H9 (cell line): ENCODE results near the gene DUS1L. TPM values are rescaled to one million over a fixed set of nuclear protein-coding genes. Genes with fewer than 3 reads are reported as not detected.

ENCODE experiments used
- DNase-seq: peaks from one replicate; pipeline ENCODE4 v3.0.0-alpha.2; 2017
- H2AFZ ChIP-seq: one replicate; pipeline ENCODE4 v1.6.1; 2013; ENCODE audit warnings: mild to moderate bottlenecking, low read length, control low read depth, moderate library complexity
- H2AK5ac ChIP-seq: 2 replicates; pipeline ENCODE4 v1.6.1; 2013; ENCODE audit warnings: low read length, control low read depth, mixed read lengths; ENCODE audit not compliant: insufficient read length
- H2BK120ac ChIP-seq: one replicate; pipeline ENCODE4 v1.6.1; 2013; ENCODE audit warnings: low read depth, mild to moderate bottlenecking, low read length, control low read depth, inconsistent platforms; ENCODE audit not compliant: poor library complexity, severe bottlenecking
- H2BK12ac ChIP-seq: 2 replicates; pipeline ENCODE4 v1.6.1; 2013; ENCODE audit warnings: low read length, control low read depth, mixed read lengths, low read depth; ENCODE audit not compliant: insufficient read length
- H2BK15ac ChIP-seq: 2 replicates; pipeline ENCODE4 v1.6.1; 2013; ENCODE audit warnings: low read depth, low read length, control low read depth
- H2BK20ac ChIP-seq: one replicate; pipeline ENCODE4 v1.6.1; 2013; ENCODE audit warnings: low read depth, mild to moderate bottlenecking, low read length, control low read depth, inconsistent platforms; ENCODE audit not compliant: poor library complexity, severe bottlenecking
- H2BK5ac ChIP-seq: 2 replicates; pipeline ENCODE4 v1.6.1; 2013; ENCODE audit warnings: low read length, control low read depth, mixed read lengths; ENCODE audit not compliant: insufficient read length
- H3K14ac ChIP-seq: 2 replicates; pipeline ENCODE4 v1.6.1; 2013; ENCODE audit warnings: low read length, control low read depth; ENCODE audit not compliant: insufficient read depth
- H3K18ac ChIP-seq: 2 replicates; pipeline ENCODE4 v1.6.1; 2013; ENCODE audit warnings: low read depth, mild to moderate bottlenecking, mixed read lengths, low read length, control low read depth; ENCODE audit not compliant: insufficient read length
- H3K23ac ChIP-seq: 2 replicates; pipeline ENCODE4 v1.6.1; 2013; ENCODE audit warnings: low read length, control low read depth, mixed read lengths, low read depth; ENCODE audit not compliant: insufficient read length
- H3K23me2 ChIP-seq: 2 replicates; pipeline ENCODE4 v1.6.1; 2013; ENCODE audit warnings: low read depth, mild to moderate bottlenecking, mixed read lengths, low read length, control low read depth; ENCODE audit not compliant: insufficient read length, poor library complexity, severe bottlenecking
- H3K27ac ChIP-seq: 2 replicates; pipeline ENCODE4 v1.5.1; 2013; ENCODE audit warnings: low read length, control low read depth, mixed read lengths, low read depth; ENCODE audit not compliant: insufficient read length
- H3K27me3 ChIP-seq: 2 replicates; pipeline ENCODE4 v1.6.1; 2013; ENCODE audit warnings: low read length, control low read depth, inconsistent platforms; ENCODE audit not compliant: insufficient read depth
- H3K4ac ChIP-seq: 2 replicates; pipeline ENCODE4 v1.6.1; 2013; ENCODE audit warnings: low read depth, mild to moderate bottlenecking, control low read depth, inconsistent platforms, low read length, moderate library complexity
- H3K4me1 ChIP-seq: 2 replicates; pipeline ENCODE4 v1.6.1; 2013; ENCODE audit warnings: low read length, control low read depth, inconsistent platforms; ENCODE audit not compliant: insufficient read depth
- H3K4me2 ChIP-seq: 2 replicates; pipeline ENCODE4 v1.6.1; 2013; ENCODE audit warnings: low read length, control low read depth, mixed read lengths; ENCODE audit not compliant: insufficient read length, insufficient read depth
- H3K56ac ChIP-seq: 2 replicates; pipeline ENCODE4 v1.6.1; 2013; ENCODE audit warnings: low read depth, mild to moderate bottlenecking, mixed read lengths, low read length, control low read depth; ENCODE audit not compliant: insufficient read length
- H3K79me1 ChIP-seq: 2 replicates; pipeline ENCODE4 v1.6.1; 2013; ENCODE audit warnings: low read depth, mild to moderate bottlenecking, moderate library complexity, low read length, control low read depth, inconsistent platforms; ENCODE audit not compliant: insufficient read depth, poor library complexity, severe bottlenecking
- H3K79me2 ChIP-seq: 2 replicates; pipeline ENCODE4 v1.6.1; 2013; ENCODE audit warnings: low read length, control low read depth, inconsistent platforms; ENCODE audit not compliant: insufficient read depth
- H3K9ac ChIP-seq: 2 replicates; pipeline ENCODE4 v1.6.1; 2013; ENCODE audit warnings: low read length, control low read depth, mixed read lengths; ENCODE audit not compliant: insufficient read length; ENCODE audit errors: extremely low read depth
- H3K9me3 ChIP-seq: one replicate; pipeline ENCODE4 v1.6.1; 2013; ENCODE audit warnings: low read depth, low read length, inconsistent platforms; ENCODE audit not compliant: control insufficient read depth
- H3T11ph ChIP-seq: one replicate; pipeline ENCODE4 v1.6.1; 2013; ENCODE audit warnings: mild to moderate bottlenecking, low read length, control low read depth, inconsistent platforms
- H4K20me1 ChIP-seq: one replicate; pipeline ENCODE4 v1.6.1; 2013; ENCODE audit not compliant: control insufficient read depth, insufficient read length, insufficient read depth
- H4K5ac ChIP-seq: 2 replicates; pipeline ENCODE4 v1.6.1; 2013; ENCODE audit warnings: low read depth, mild to moderate bottlenecking, mixed read lengths, low read length, control low read depth; ENCODE audit not compliant: insufficient read length
- H4K8ac ChIP-seq: replicated peaks from 2 replicates; pipeline ENCODE4 v1.6.1; 2013; ENCODE audit warnings: low read length, control low read depth, mixed read lengths, low read depth; ENCODE audit not compliant: insufficient read length
- H4K91ac ChIP-seq: 2 replicates; pipeline ENCODE4 v1.6.1; 2013; ENCODE audit warnings: low read depth, mild to moderate bottlenecking, moderate library complexity, mixed read lengths, low read length, control low read depth; ENCODE audit not compliant: insufficient read length
- H3K27ac Mint-ChIP-seq, 3 experiments: 2 replicates in 2 of 3; 3 replicates in 1 of 3; pipeline ENCODE4 v1.8.0; 2020 to 2021; ENCODE audit warnings: mixed read lengths in 3 of 3, mild to moderate bottlenecking in 1 of 3, moderate library complexity in 1 of 3
- H3K27me3 Mint-ChIP-seq: 2 replicates; pipeline ENCODE4 v1.8.0; 2021; ENCODE audit warnings: low read depth, mild to moderate bottlenecking, moderate library complexity, mixed read lengths
- H3K36me3 Mint-ChIP-seq, 3 experiments: 2 replicates in 2 of 3; 3 replicates in 1 of 3; pipeline ENCODE4 v1.8.0; 2020 to 2021; ENCODE audit warnings: low read depth in 3 of 3, mixed read lengths in 3 of 3; ENCODE audit not compliant: insufficient read depth in 1 of 3
- H3K4me1 Mint-ChIP-seq, 2 experiments: 2 replicates each; pipeline ENCODE4 v1.8.0; 2020; ENCODE audit warnings: mixed read lengths in 2 of 2
- H3K4me3 Mint-ChIP-seq, 2 experiments: 2 replicates in 1 of 2; 3 replicates in 1 of 2; pipeline ENCODE4 v1.8.0; 2020 to 2021; ENCODE audit warnings: mild to moderate bottlenecking in 2 of 2, mixed read lengths in 2 of 2, moderate library complexity in 1 of 2
- H3K9me3 Mint-ChIP-seq, 2 experiments: 2 replicates in 1 of 2; 3 replicates in 1 of 2; pipeline ENCODE4 v1.8.0; 2020; ENCODE audit warnings: mild to moderate bottlenecking in 2 of 2, mixed read lengths in 2 of 2, moderate library complexity in 1 of 2
- WGBS: extraction: QIAGEN DNeasy Blood & Tissue Kit; methylation state at CpG from one replicate; pipeline ENCODE4 v1.1.7; 2013; ENCODE audit warnings: missing lambda C conversion rate, low lambda C conversion rate, mixed read lengths; ENCODE audit not compliant: insufficient read length; ENCODE audit errors: extremely low coverage; 5-methylcytosine and 5-hydroxymethylcytosine counted together
- total RNA-seq: library from RNA; stranded (reverse); gene quantifications from 2 replicates; pipeline ENCODE4 v1.2.1, GENCODE V29; 2021
- TF ChIP-seq, protein P1 (sequence below): fragments of 200-600 bp; sonication (generic); conservative IDR thresholded peaks from 3 replicates; pipeline ENCODE4 v1.8.0; 2021; ENCODE audit warnings: antibody characterized with exemption, mild to moderate bottlenecking

The DUS1L gene
- total RNA-seq, 1 experiment from 2014 or later: 103 TPM

DNA sequence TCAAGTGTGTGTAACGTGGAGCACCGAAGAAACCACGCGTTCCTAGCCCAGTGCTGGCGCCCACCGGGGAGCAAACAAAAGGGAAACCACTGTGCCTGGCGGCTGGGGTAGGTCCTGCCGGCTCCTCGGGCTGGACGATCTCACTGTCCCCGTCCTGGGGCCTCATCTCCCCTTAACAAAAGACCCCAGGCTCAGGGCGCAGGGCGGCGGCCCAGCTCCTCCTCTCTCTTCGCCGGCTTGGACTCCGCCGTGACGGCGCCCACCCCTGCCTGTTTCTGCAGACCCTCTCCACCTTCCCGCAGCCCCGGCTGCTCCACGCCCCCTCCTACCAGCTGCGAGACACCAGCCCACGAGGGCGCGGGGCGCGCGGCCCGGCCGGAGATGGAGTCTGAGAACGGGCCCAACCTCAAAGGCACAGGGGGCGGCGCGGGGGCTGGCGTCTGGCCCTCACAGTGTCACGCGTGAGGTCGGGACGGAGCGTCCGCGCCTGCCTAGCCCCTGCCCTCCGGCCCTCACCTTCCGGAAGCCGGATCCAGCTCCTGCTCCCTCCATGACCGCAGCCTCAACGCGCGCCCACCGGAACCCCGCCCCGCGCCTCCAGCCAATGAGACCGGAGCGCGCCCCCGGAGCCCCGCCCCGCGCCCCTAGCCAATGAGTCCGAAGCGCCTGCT lies 43.2 kb downstream of the DUS1L start, which contains the start of gene CENPX:
Gene CENPX, minus strand, starts transcription at position 569 of the 671 bp plus-strand sequence. Its CDS starts 17 bp downstream, at position 552.
- Mint-ChIP-seq H3K36me3 (peaks cover 5 to 12% (median 7%) of the 10 kb centered on the region in 3 experiments; a peak in 5 of 7 replicates), H3K4me1 (peaks cover 7 to 16% of the 10 kb centered on the region in 2 experiments), H3K4me3 (peak within 1 kb of the TSS; percentile 79 to 88), H3K27me3 (no peaks in the 10 kb centered on the region; the same call in none of the 2 replicates), H3K9me3 (peaks cover 0 to 2% of the 10 kb centered on the region in 2 experiments; a peak in 1 of 5 replicates), H3K27ac (0 out of 7 replicates have a peak within 1 kb of the TSS, but pooled peaks of 1 of the 3 experiments have one; percentile 49)
- Histone ChIP-seq H3K79me1 (peaks cover 5% of the 10 kb centered on the region), H3K18ac (no peak within 1 kb of the TSS), H3K14ac (peak within 1 kb of the TSS; percentile 67; the same call in 1 of the 2 replicates), H3K9ac (peak within 1 kb of the TSS; percentile 39), H3K79me2 (no peaks in the 10 kb centered on the region), H2BK5ac (no peak within 1 kb of the TSS), H3K56ac (no peak within 1 kb of the TSS), H4K5ac (no peak within 1 kb of the TSS), H2BK12ac (no peak within 1 kb of the TSS), H3K4me1 (no peaks in the 10 kb centered on the region), H4K20me1 (no peaks in the 10 kb centered on the region), H3K27me3 (no peaks in the 10 kb centered on the region), H3K23me2 (peaks cover 5% of the 10 kb centered on the region), H2AK5ac (no peak within 1 kb of the TSS), H2AFZ (no peak within 1 kb of the TSS), H3K4ac (no peak within 1 kb of the TSS), H2BK20ac (no peak within 1 kb of the TSS), H3T11ph (no peak within 1 kb of the TSS), H3K27ac (no peak within 1 kb of the TSS), H3K9me3 (no peaks in the 10 kb centered on the region), H4K91ac (no peak within 1 kb of the TSS), H3K4me2 (peak within 1 kb of the TSS; percentile 89), H2BK120ac (no peak within 1 kb of the TSS), H3K23ac (no peak within 1 kb of the TSS), H2BK15ac (no peak within 1 kb of the TSS), H4K8ac (no peak within 1 kb of the TSS)
- no CpG with 5 or more reads among the region's 64 CpGs for WGBS
- TF ChIP-seq, protein P1, sequence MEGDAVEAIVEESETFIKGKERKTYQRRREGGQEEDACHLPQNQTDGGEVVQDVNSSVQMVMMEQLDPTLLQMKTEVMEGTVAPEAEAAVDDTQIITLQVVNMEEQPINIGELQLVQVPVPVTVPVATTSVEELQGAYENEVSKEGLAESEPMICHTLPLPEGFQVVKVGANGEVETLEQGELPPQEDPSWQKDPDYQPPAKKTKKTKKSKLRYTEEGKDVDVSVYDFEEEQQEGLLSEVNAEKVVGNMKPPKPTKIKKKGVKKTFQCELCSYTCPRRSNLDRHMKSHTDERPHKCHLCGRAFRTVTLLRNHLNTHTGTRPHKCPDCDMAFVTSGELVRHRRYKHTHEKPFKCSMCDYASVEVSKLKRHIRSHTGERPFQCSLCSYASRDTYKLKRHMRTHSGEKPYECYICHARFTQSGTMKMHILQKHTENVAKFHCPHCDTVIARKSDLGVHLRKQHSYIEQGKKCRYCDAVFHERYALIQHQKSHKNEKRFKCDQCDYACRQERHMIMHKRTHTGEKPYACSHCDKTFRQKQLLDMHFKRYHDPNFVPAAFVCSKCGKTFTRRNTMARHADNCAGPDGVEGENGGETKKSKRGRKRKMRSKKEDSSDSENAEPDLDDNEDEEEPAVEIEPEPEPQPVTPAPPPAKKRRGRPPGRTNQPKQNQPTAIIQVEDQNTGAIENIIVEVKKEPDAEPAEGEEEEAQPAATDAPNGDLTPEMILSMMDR: no peak
- no peak for DNase-seq
